ENCODE data around the gene RSF1.

The RSF1 gene

GRCh38 chr11:77619576-77620198 is 200.8 kb downstream of the RSF1 start:
- DNase-seq (ENCODE audit: low read depth in 2 of 2): no peak

- no peak for DNase-seq (ENCODE audit: low read depth in 2 of 2)
These were observed 202.6 kb downstream of the RSF1 start for GRCh38 chr11:77617892-77618291.

DNA sequence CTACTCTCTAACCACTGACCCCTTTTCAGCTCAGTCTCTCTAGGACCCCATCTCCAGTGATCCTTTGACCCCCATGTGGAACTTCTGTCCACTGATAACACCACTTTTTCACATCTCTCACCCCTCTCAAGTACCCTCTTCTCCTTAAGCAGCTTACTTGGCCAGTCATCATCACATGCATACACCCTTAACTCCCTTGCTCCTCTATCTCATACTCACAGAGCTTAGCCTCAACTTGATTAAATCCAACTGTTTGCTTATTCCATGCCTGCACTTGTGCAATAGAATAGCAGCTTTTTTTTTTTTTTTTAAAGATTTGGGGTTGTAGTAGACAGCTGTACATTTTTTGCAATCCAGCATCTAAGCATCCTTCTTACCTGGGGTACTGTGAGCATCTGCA is 208.6 kb downstream of the RSF1 start:
- no peak for DNase-seq (ENCODE audit: low read depth in 2 of 2)
